HG03280 (cell line): ENCODE results near the gene IQCF5.
"Not testable (repeated sequence)": the region's sequence is repeated elsewhere in the genome, so short reads cannot be mapped to it uniquely, and the experiment has no call there.

Experiments
- ATAC-seq: cut with Tn5 transposase; IDR thresholded peaks from one replicate; pipeline ENCODE4 v1.9.1; 2021; ENCODE audit warnings: mild to moderate bottlenecking, moderate library complexity; ENCODE audit not compliant: unreplicated experiment

The IQCF5 gene

GRCh38 chr3:51869304-51869703 lies 6.1 kb downstream of the IQCF5 start:
- no peak for ATAC-seq

- not testable (repeated sequence) for ATAC-seq
Measured at GRCh38 chr3:51868896-51869295, 6.5 kb downstream of the IQCF5 start.

- ATAC-seq = no peak
Measured at GRCh38 chr3:51862886-51863285, 12.5 kb downstream of the IQCF5 start.

GRCh38 chr3:51860703-51861665 lies 14.4 kb downstream of the IQCF5 start, which contains the start of gene IQCF2:
IQCF2 (plus strand) TSS chr3:51861615; CDS start chr3:51861667, 52 bp downstream.
- ATAC-seq = no peak

GRCh38 chr3:51855411-51855810 lies 20.0 kb downstream of the IQCF5 start:
- ATAC-seq = not testable (repeated sequence)

- ATAC-seq = no peak
Measured at GRCh38 chr3:51845129-51845528, 30.3 kb downstream of the IQCF5 start.

GRCh38 chr3:51836606-51837005 lies 38.8 kb downstream of the IQCF5 start:
- ATAC-seq = no peak

GRCh38 chr3:51830836-51831385 lies 44.5 kb downstream of the IQCF5 start:
- ATAC-seq = no peak

GRCh38 chr3:51830345-51830744 lies 45.1 kb downstream of the IQCF5 start:
- no peak for ATAC-seq

GRCh38 chr3:51828297-51828696 lies 47.1 kb downstream of the IQCF5 start:
- no peak for ATAC-seq
